GM21447 (cell line): ENCODE results near the gene ZBTB43.
"Not testable (repeated sequence)": the region's sequence is repeated elsewhere in the genome, so short reads cannot be mapped to it uniquely, and the experiment has no call there.

Experiments used
- ATAC-seq: cut with Tn5 transposase; IDR thresholded peaks from one replicate; pipeline ENCODE4 v1.9.1; 2021; ENCODE audit not compliant: unreplicated experiment

Gene ZBTB43

GRCh38 chr9:126790561-126790960 is 14.3 kb upstream of the ZBTB43 start:
- no peak for ATAC-seq

- ATAC-seq = no peak
These were observed 13.2 kb upstream of the ZBTB43 start for GRCh38 chr9:126791406-126792230.

GRCh38 chr9:126793686-126794417 is 11.0 kb upstream of the ZBTB43 start:
- ATAC-seq = no peak

GRCh38 chr9:126794441-126794840 is 10.4 kb upstream of the ZBTB43 start:
- ATAC-seq = no peak

- no peak for ATAC-seq
These were observed 8.1 kb upstream of the ZBTB43 start for GRCh38 chr9:126796758-126797157.

GRCh38 chr9:126797903-126798302 is 6.9 kb upstream of the ZBTB43 start:
- ATAC-seq = no peak

GRCh38 chr9:126799034-126799433 is 5.8 kb upstream of the ZBTB43 start:
- ATAC-seq = no peak

- no peak for ATAC-seq
These were observed 2.4 kb upstream of the ZBTB43 start for GRCh38 chr9:126802318-126803059.

- no peak for ATAC-seq
These were observed 593 bp upstream of the ZBTB43 start for GRCh38 chr9:126804198-126804695.

GRCh38 chr9:126805554-126806262 is 868 bp downstream of the ZBTB43 start:
- peak; percentile 70 for ATAC-seq

GRCh38 chr9:126806336-126806735 is 1.5 kb downstream of the ZBTB43 start:
- no peak for ATAC-seq

- ATAC-seq = no peak
These were observed 4.2 kb downstream of the ZBTB43 start for GRCh38 chr9:126809068-126809467.

- ATAC-seq = not testable (repeated sequence)
These were observed 5.4 kb downstream of the ZBTB43 start for GRCh38 chr9:126810221-126810620.

GRCh38 chr9:126813072-126813471 is 8.2 kb downstream of the ZBTB43 start:
- ATAC-seq = no peak

- ATAC-seq = no peak
These were observed 9.3 kb downstream of the ZBTB43 start for GRCh38 chr9:126814091-126814490.

- ATAC-seq = not testable (repeated sequence)
These were observed 12.8 kb downstream of the ZBTB43 start for GRCh38 chr9:126817615-126818014.

GRCh38 chr9:126818482-126818881 is 13.6 kb downstream of the ZBTB43 start:
- no peak for ATAC-seq

- ATAC-seq = no peak
These were observed 14.6 kb downstream of the ZBTB43 start for GRCh38 chr9:126819482-126819881.

GRCh38 chr9:126822278-126822677 is 17.4 kb downstream of the ZBTB43 start:
- ATAC-seq = no peak

GRCh38 chr9:126822873-126823272 is 18.0 kb downstream of the ZBTB43 start:
- no peak for ATAC-seq

- ATAC-seq = not testable (repeated sequence)
These were observed 19.2 kb downstream of the ZBTB43 start for GRCh38 chr9:126824052-126824451.
